HepG2 (cell line): ENCODE measurements around the gene CBX2. TPM values are rescaled to one million over a fixed set of nuclear protein-coding genes. Genes with fewer than 3 reads are reported as not detected.

Source experiments
- CENPX ChIP-seq: sonication (generic); formaldehyde crosslinking; IDR thresholded peaks from 2 replicates; pipeline ENCODE4 v1.9.0; 2021; ENCODE audit warnings: mild to moderate bottlenecking, missing genetic modification reagents, moderate library complexity
- EHMT2 ChIP-seq: fragments of 200-600 bp; sonication (generic); IDR thresholded peaks from 2 replicates; pipeline ENCODE4 v1.7.0; 2017; ENCODE audit warnings: antibody characterized with exemption, low read depth, low read length, borderline replicate concordance
- FIP1L1 ChIP-seq: fragments of 200-400 bp; formaldehyde crosslinking; IDR thresholded peaks from 2 replicates; pipeline ENCODE4 v1.6.1; 2018; ENCODE audit warnings: low read depth, mild to moderate bottlenecking, low read length, moderate library complexity, borderline replicate concordance; ENCODE audit not compliant: insufficient read depth
- GFI1 ChIP-seq: sonication (generic); formaldehyde crosslinking; IDR thresholded peaks from 2 replicates; pipeline ENCODE4 v1.5.0; 2020; ENCODE audit warnings: missing genetic modification reagents, mild to moderate bottlenecking, borderline replicate concordance
- HOXA3 ChIP-seq: sonication (generic); formaldehyde crosslinking; IDR thresholded peaks from 2 replicates; pipeline ENCODE4 v1.5.0; 2020; ENCODE audit warnings: missing genetic modification reagents
- KDM3A ChIP-seq: IDR thresholded peaks from 2 replicates; pipeline ENCODE4 v1.6.1; 2018; ENCODE audit warnings: low read depth, missing compliant biosample characterization
- KLF12 ChIP-seq: sonication (generic); formaldehyde crosslinking; IDR thresholded peaks from 2 replicates; pipeline ENCODE4 v1.4.0; 2020; ENCODE audit warnings: missing genetic modification reagents, borderline replicate concordance
- NFKBIZ ChIP-seq: IDR thresholded peaks from 2 replicates; pipeline ENCODE4 v1.6.1; 2018; ENCODE audit warnings: missing genetic modification reagents, missing compliant biosample characterization
- SMARCC2 ChIP-seq: fragments of 450-650 bp; IDR thresholded peaks from 2 replicates; pipeline ENCODE4 v1.6.1; 2017; ENCODE audit warnings: antibody characterized with exemption, mild to moderate bottlenecking
- SOX6 ChIP-seq, 2 experiments: fragments of 450-650 bp in 1 of 2; sonication (generic) in 1 of 2; formaldehyde crosslinking in 1 of 2; IDR thresholded peaks; 2 replicates each; pipeline versions ENCODE4 v1.4.0 to v1.6.1; 2017 to 2020; ENCODE audit warnings: antibody characterized with exemption in 1 of 2, mild to moderate bottlenecking in 1 of 2, missing genetic modification reagents in 1 of 2
- SYNCRIP ChIP-seq: fragments of 200-400 bp; formaldehyde crosslinking; IDR thresholded peaks from 2 replicates; pipeline ENCODE4 v1.6.1; 2018; ENCODE audit warnings: mild to moderate bottlenecking, low read depth, low read length; ENCODE audit not compliant: insufficient read depth
- TCF12 ChIP-seq, 2 experiments: fragments of 450-650 bp in 1 of 2; sonication (generic) in 1 of 2; formaldehyde crosslinking in 1 of 2; IDR thresholded peaks; 2 replicates each; pipeline versions ENCODE4 v1.6.1 to v1.8.0; 2017 to 2022; ENCODE audit warnings: antibody characterized with exemption in 1 of 2, mild to moderate bottlenecking in 1 of 2, missing genetic modification reagents in 1 of 2, moderate library complexity in 1 of 2
- ZBTB7A ChIP-seq: sonication (generic); formaldehyde crosslinking; IDR thresholded peaks from 2 replicates; pipeline ENCODE4 v1.8.0; 2022; ENCODE audit warnings: mild to moderate bottlenecking, missing genetic modification reagents
- ZNF253 ChIP-seq: sonication (generic); formaldehyde crosslinking; IDR thresholded peaks from 2 replicates; pipeline ENCODE4 v1.8.0; 2022; ENCODE audit warnings: mild to moderate bottlenecking, missing genetic modification reagents, borderline replicate concordance
- ZNF605 ChIP-seq: sonication (generic); formaldehyde crosslinking; IDR thresholded peaks from 2 replicates; pipeline ENCODE4 v1.8.0; 2022; ENCODE audit warnings: mild to moderate bottlenecking, missing genetic modification reagents
- ZNF713 ChIP-seq: sonication (generic); formaldehyde crosslinking; IDR thresholded peaks from 2 replicates; pipeline ENCODE4 v1.4.0; 2020; ENCODE audit warnings: mild to moderate bottlenecking, missing genetic modification reagents
- ZNF781 ChIP-seq: sonication (generic); formaldehyde crosslinking; IDR thresholded peaks from 2 replicates; pipeline ENCODE4 v1.5.1; 2020; ENCODE audit warnings: borderline replicate concordance, mild to moderate bottlenecking, missing genetic modification reagents; ENCODE audit errors: not compliant biosample characterization
- polyA plus RNA-seq, 8 experiments: library from polyadenylated mRNA; depleted of rRNA in 3 of 8; stranded (reverse) in 7 of 8; unstranded in 1 of 8; fragments of >200 nt; fragmentation: Illumina TruSeq in 4 of 8; extraction: Trizol in 4 of 8; gene quantifications; 2 replicates each; pipeline versions ENCODE4 v1.2.1 to v1.2.3, GENCODE V29; 2011 to 2016; ENCODE audit warnings: low read depth in 4 of 8, missing spikeins in 1 of 8, mixed read lengths in 1 of 8; ENCODE audit not compliant: insufficient read depth in 1 of 8
- total RNA-seq, 5 experiments: library from RNA; depleted of rRNA; stranded (reverse); fragments of >200 nt; fragmentation: Illumina TruSeq; extraction: Trizol; gene quantifications; 2 replicates each; pipeline ENCODE4 v1.2.3, GENCODE V29; 2016; ENCODE audit warnings: low read depth in 1 of 5
- TF ChIP-seq, protein P1 (sequence below): sonication (generic); formaldehyde crosslinking; IDR thresholded peaks from 2 replicates; pipeline ENCODE4 v1.4.0; 2020; ENCODE audit warnings: missing genetic modification reagents
- TF ChIP-seq, protein P2 (sequence below): fragments of 450-650 bp; IDR thresholded peaks from 2 replicates; pipeline ENCODE4 v1.6.1; 2017
- TF ChIP-seq, protein P3 (sequence below): sonication (generic); formaldehyde crosslinking; IDR thresholded peaks from 2 replicates; pipeline ENCODE4 v1.4.0; 2020; ENCODE audit warnings: missing genetic modification reagents, borderline replicate concordance
- TF ChIP-seq, protein P4 (sequence below): sonication (generic); formaldehyde crosslinking; conservative IDR thresholded peaks from 2 replicates; pipeline ENCODE4 v1.8.0; 2022; ENCODE audit warnings: missing genetic modification reagents

Gene CBX2
- total and polyA plus RNA-seq, 2 of the 13 experiments (the other 11 are each of a cell fraction or from before 2014, with no cell fraction given), result 14.5 to 31.1 TPM

DNA sequence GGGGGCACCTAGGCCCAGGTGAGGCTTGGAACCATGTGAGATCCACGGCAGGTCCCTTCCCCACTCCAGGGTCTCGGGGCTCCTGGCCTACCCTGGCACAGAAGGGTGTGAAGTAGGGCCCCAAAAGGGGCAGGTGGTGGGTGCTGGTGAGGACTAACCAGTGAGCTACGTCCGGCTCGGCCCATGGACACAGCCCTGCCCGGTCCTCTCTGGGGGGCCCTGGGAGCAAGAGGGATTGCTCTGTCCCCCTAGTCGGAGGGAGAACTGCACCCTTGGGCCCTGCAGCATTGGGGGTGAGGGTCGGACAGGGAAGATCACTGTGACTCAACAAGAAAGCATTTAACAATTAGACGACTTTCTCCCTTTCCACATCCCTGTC, 44.3 kb upstream of the CBX2 start (continued):
- no peak for TF ChIP-seq SMARCC2
- TF ChIP-seq, protein P1, sequence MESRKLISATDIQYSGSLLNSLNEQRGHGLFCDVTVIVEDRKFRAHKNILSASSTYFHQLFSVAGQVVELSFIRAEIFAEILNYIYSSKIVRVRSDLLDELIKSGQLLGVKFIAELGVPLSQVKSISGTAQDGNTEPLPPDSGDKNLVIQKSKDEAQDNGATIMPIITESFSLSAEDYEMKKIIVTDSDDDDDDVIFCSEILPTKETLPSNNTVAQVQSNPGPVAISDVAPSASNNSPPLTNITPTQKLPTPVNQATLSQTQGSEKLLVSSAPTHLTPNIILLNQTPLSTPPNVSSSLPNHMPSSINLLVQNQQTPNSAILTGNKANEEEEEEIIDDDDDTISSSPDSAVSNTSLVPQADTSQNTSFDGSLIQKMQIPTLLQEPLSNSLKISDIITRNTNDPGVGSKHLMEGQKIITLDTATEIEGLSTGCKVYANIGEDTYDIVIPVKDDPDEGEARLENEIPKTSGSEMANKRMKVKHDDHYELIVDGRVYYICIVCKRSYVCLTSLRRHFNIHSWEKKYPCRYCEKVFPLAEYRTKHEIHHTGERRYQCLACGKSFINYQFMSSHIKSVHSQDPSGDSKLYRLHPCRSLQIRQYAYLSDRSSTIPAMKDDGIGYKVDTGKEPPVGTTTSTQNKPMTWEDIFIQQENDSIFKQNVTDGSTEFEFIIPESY (CRISPR knock-in tag), result no peak
- TF ChIP-seq, protein P2, sequence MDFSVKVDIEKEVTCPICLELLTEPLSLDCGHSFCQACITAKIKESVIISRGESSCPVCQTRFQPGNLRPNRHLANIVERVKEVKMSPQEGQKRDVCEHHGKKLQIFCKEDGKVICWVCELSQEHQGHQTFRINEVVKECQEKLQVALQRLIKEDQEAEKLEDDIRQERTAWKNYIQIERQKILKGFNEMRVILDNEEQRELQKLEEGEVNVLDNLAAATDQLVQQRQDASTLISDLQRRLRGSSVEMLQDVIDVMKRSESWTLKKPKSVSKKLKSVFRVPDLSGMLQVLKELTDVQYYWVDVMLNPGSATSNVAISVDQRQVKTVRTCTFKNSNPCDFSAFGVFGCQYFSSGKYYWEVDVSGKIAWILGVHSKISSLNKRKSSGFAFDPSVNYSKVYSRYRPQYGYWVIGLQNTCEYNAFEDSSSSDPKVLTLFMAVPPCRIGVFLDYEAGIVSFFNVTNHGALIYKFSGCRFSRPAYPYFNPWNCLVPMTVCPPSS, result no peak
- TF ChIP-seq ZNF781, result no peak
- TF ChIP-seq SYNCRIP, result no peak
- TF ChIP-seq ZNF605 (CRISPR knock-in tag), result no peak
- TF ChIP-seq ZBTB7A (CRISPR knock-in tag), result no peak
- TF ChIP-seq SOX6 (IDR thresholded peaks at IDR 0.05), result no peak
- no peak for TF ChIP-seq SOX6 (CRISPR knock-in tag; IDR thresholded peaks at IDR 0.05)
- TF ChIP-seq HOXA3 (CRISPR knock-in tag), result no peak
- no peak for TF ChIP-seq FIP1L1
- no peak for TF ChIP-seq NFKBIZ (CRISPR knock-in tag)
- no peak for TF ChIP-seq TCF12 (IDR thresholded peaks at IDR 0.05)
- no peak for TF ChIP-seq TCF12 (CRISPR knock-in tag; IDR thresholded peaks at IDR 0.05)
- TF ChIP-seq, protein P3, sequence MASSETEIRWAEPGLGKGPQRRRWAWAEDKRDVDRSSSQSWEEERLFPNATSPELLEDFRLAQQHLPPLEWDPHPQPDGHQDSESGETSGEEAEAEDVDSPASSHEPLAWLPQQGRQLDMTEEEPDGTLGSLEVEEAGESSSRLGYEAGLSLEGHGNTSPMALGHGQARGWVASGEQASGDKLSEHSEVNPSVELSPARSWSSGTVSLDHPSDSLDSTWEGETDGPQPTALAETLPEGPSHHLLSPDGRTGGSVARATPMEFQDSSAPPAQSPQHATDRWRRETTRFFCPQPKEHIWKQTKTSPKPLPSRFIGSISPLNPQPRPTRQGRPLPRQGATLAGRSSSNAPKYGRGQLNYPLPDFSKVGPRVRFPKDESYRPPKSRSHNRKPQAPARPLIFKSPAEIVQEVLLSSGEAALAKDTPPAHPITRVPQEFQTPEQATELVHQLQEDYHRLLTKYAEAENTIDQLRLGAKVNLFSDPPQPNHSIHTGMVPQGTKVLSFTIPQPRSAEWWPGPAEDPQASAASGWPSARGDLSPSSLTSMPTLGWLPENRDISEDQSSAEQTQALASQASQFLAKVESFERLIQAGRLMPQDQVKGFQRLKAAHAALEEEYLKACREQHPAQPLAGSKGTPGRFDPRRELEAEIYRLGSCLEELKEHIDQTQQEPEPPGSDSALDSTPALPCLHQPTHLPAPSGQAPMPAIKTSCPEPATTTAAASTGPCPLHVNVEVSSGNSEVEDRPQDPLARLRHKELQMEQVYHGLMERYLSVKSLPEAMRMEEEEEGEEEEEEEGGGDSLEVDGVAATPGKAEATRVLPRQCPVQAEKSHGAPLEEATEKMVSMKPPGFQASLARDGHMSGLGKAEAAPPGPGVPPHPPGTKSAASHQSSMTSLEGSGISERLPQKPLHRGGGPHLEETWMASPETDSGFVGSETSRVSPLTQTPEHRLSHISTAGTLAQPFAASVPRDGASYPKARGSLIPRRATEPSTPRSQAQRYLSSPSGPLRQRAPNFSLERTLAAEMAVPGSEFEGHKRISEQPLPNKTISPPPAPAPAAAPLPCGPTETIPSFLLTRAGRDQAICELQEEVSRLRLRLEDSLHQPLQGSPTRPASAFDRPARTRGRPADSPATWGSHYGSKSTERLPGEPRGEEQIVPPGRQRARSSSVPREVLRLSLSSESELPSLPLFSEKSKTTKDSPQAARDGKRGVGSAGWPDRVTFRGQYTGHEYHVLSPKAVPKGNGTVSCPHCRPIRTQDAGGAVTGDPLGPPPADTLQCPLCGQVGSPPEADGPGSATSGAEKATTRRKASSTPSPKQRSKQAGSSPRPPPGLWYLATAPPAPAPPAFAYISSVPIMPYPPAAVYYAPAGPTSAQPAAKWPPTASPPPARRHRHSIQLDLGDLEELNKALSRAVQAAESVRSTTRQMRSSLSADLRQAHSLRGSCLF (CRISPR knock-in tag), result no peak
- TF ChIP-seq, protein P4, sequence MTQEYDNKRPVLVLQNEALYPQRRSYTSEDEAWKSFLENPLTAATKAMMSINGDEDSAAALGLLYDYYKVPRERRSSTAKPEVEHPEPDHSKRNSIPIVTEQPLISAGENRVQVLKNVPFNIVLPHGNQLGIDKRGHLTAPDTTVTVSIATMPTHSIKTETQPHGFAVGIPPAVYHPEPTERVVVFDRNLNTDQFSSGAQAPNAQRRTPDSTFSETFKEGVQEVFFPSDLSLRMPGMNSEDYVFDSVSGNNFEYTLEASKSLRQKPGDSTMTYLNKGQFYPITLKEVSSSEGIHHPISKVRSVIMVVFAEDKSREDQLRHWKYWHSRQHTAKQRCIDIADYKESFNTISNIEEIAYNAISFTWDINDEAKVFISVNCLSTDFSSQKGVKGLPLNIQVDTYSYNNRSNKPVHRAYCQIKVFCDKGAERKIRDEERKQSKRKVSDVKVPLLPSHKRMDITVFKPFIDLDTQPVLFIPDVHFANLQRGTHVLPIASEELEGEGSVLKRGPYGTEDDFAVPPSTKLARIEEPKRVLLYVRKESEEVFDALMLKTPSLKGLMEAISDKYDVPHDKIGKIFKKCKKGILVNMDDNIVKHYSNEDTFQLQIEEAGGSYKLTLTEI (CRISPR knock-in tag), result no peak
- TF ChIP-seq ZNF713 (CRISPR knock-in tag), result no peak
- TF ChIP-seq KDM3A (CRISPR knock-in tag), result no peak
- no peak for TF ChIP-seq CENPX (CRISPR knock-in tag)
- TF ChIP-seq ZNF253 (CRISPR knock-in tag), result no peak
- no peak for TF ChIP-seq EHMT2
- no peak for TF ChIP-seq KLF12 (CRISPR knock-in tag)
- TF ChIP-seq GFI1 (CRISPR knock-in tag), result no peak
